Astrocyte (in vitro differentiated cells and primary cell): ENCODE results near the gene ACSL6. TPM values are rescaled to one million over a fixed set of nuclear protein-coding genes. Genes with fewer than 3 reads are reported as not detected.

Source experiments
- DNase-seq: peaks from one replicate; pipeline ENCODE4 v3.0.0-alpha.2; 2010; ENCODE audit warnings: low read depth
- FAIRE-seq: peaks from 2 replicates; lab custom pipeline; 2011; peaks lifted over from hg19 to GRCh38; lab: Jason Lieb, UNC
- H2AFZ ChIP-seq: 2 replicates; pipeline ENCODE4 v1.6.0; 2012; ENCODE audit warnings: low read depth, low read length, inconsistent platforms
- H3K27ac ChIP-seq: 2 replicates; pipeline ENCODE4 v1.5.1; 2011; ENCODE audit warnings: low read depth, low read length, inconsistent platforms
- H3K27me3 ChIP-seq: 2 replicates; pipeline ENCODE4 v1.6.0; 2011; ENCODE audit warnings: low read length, inconsistent platforms; ENCODE audit not compliant: insufficient read depth
- H3K36me3 ChIP-seq: 2 replicates; pipeline ENCODE4 v1.5.1; 2011; ENCODE audit warnings: low read length, inconsistent platforms; ENCODE audit not compliant: insufficient read depth
- H3K4me1 ChIP-seq: 2 replicates; pipeline ENCODE4 v1.5.1; 2011; ENCODE audit warnings: low read length, inconsistent platforms; ENCODE audit not compliant: insufficient read depth
- H3K4me2 ChIP-seq: 2 replicates; pipeline ENCODE4 v1.6.0; 2012; ENCODE audit warnings: low read length, inconsistent platforms
- H3K4me3 ChIP-seq: 2 replicates; pipeline ENCODE4 v1.5.1; 2011; ENCODE audit warnings: low read depth, mild to moderate bottlenecking, low read length, inconsistent platforms; ENCODE audit not compliant: insufficient read depth
- H3K79me2 ChIP-seq: 2 replicates; pipeline ENCODE4 v1.6.0; 2012; ENCODE audit warnings: mild to moderate bottlenecking, low read length, inconsistent platforms; ENCODE audit not compliant: insufficient read depth
- H3K9ac ChIP-seq: 2 replicates; pipeline ENCODE4 v1.6.0; 2012; ENCODE audit warnings: mild to moderate bottlenecking, low read length, inconsistent platforms
- H3K9me3 ChIP-seq: 2 replicates; pipeline ENCODE4 v1.5.1; 2012; ENCODE audit warnings: low read depth, mild to moderate bottlenecking, low read length, inconsistent platforms; ENCODE audit not compliant: insufficient read depth
- H4K20me1 ChIP-seq: 2 replicates; pipeline ENCODE4 v1.6.0; 2012; ENCODE audit warnings: low read length, inconsistent platforms; ENCODE audit not compliant: insufficient read depth
- H3K27ac Mint-ChIP-seq: one replicate; pipeline ENCODE4 v1.8.0; 2021; ENCODE audit warnings: mild to moderate bottlenecking, mixed read lengths; ENCODE audit not compliant: unreplicated experiment
- H3K27me3 Mint-ChIP-seq: one replicate; pipeline ENCODE4 v1.8.0; 2021; ENCODE audit warnings: low read depth, mixed read lengths; ENCODE audit not compliant: unreplicated experiment
- H3K36me3 Mint-ChIP-seq: one replicate; pipeline ENCODE4 v1.8.0; 2021; ENCODE audit warnings: low read depth, mixed read lengths; ENCODE audit not compliant: unreplicated experiment
- H3K4me1 Mint-ChIP-seq: one replicate; pipeline ENCODE4 v1.8.0; 2021; ENCODE audit warnings: low read depth, mixed read lengths; ENCODE audit not compliant: unreplicated experiment
- H3K4me3 Mint-ChIP-seq: one replicate; pipeline ENCODE4 v1.8.0; 2021; ENCODE audit warnings: mild to moderate bottlenecking, moderate library complexity, mixed read lengths; ENCODE audit not compliant: unreplicated experiment
- H3K9me3 Mint-ChIP-seq: one replicate; pipeline ENCODE4 v1.8.0; 2021; ENCODE audit warnings: mild to moderate bottlenecking, mixed read lengths; ENCODE audit not compliant: unreplicated experiment
- CTCF ChIP-seq: IDR thresholded peaks from 2 replicates; pipeline ENCODE4 v1.5.1; 2011; ENCODE audit warnings: low read depth, mild to moderate bottlenecking, inconsistent platforms, low read length, moderate library complexity; ENCODE audit not compliant: insufficient read depth
- EZH2 ChIP-seq: IDR thresholded peaks from 2 replicates; pipeline ENCODE4 v1.6.1; 2012; ENCODE audit warnings: mild to moderate bottlenecking, low read length, inconsistent platforms; ENCODE audit not compliant: insufficient read depth
- total RNA-seq: library from RNA; stranded (reverse); gene quantifications from 2 replicates; pipeline ENCODE4 v1.2.1, GENCODE V29; 2021

ACSL6 gene
- total RNA-seq, 1 donor from 2014 or later, result 0.07 TPM

- peak overlapping the region; percentile 38 for H3K4me3 ChIP-seq
- no peak overlapping the region for H3K27ac Mint-ChIP-seq
- H3K9me3 ChIP-seq, result no peaks in the 10 kb centered on the region
- H4K20me1 ChIP-seq, result no peaks in the 10 kb centered on the region
- no peak for DNase-seq
- H3K27me3 Mint-ChIP-seq, result peaks cover 62% of the 10 kb centered on the region
- H3K4me1 ChIP-seq, result no peaks in the 10 kb centered on the region
- peak overlapping the region; percentile 77 for H3K4me3 Mint-ChIP-seq
- no peak overlapping the region for H3K27ac ChIP-seq
- peaks cover 1% of the 10 kb centered on the region for H3K36me3 Mint-ChIP-seq
- H3K79me2 ChIP-seq, result no peaks in the 10 kb centered on the region
- H3K9ac ChIP-seq, result no peak overlapping the region
- TF ChIP-seq CTCF (no peak), EZH2 (no peak)
- peaks cover 26% of the 10 kb centered on the region for H3K27me3 ChIP-seq
- no peaks in the 10 kb centered on the region for H3K4me1 Mint-ChIP-seq
- no peaks in the 10 kb centered on the region for H3K36me3 ChIP-seq
- peak overlapping the region; percentile 55 for H2AFZ ChIP-seq
- no peak for FAIRE-seq
- peaks cover 5% of the 10 kb centered on the region for H3K9me3 Mint-ChIP-seq
- peak overlapping the region; percentile 81 for H3K4me2 ChIP-seq
Measured at GRCh38 chr5:132010989-132011621, 353 bp downstream of the ACSL6 start.

- H3K27ac ChIP-seq, result no peak overlapping the region
- H3K9me3 ChIP-seq, result no peaks in the 10 kb centered on the region
- no peaks in the 10 kb centered on the region for H3K4me1 Mint-ChIP-seq
- H3K27ac Mint-ChIP-seq, result no peak overlapping the region
- FAIRE-seq (no peak), DNase-seq (no peak)
- peak overlapping the region; percentile 77 for H3K4me3 Mint-ChIP-seq
- no peaks in the 10 kb centered on the region for H3K79me2 ChIP-seq
- no peaks in the 10 kb centered on the region for H4K20me1 ChIP-seq
- TF ChIP-seq EZH2 (no peak), CTCF (no peak)
- H3K36me3 Mint-ChIP-seq, result peaks cover 1% of the 10 kb centered on the region
- peaks cover 23% of the 10 kb centered on the region for H3K27me3 ChIP-seq
- no peaks in the 10 kb centered on the region for H3K36me3 ChIP-seq
- no peak overlapping the region for H3K4me2 ChIP-seq
- H3K4me1 ChIP-seq, result no peaks in the 10 kb centered on the region
- H3K9me3 Mint-ChIP-seq, result peaks cover 5% of the 10 kb centered on the region
- H2AFZ ChIP-seq, result no peak overlapping the region
- no peak overlapping the region for H3K4me3 ChIP-seq
- H3K27me3 Mint-ChIP-seq, result peaks cover 61% of the 10 kb centered on the region
- no peak overlapping the region for H3K9ac ChIP-seq
Measured at GRCh38 chr5:132010645-132010988, 841 bp downstream of the ACSL6 start.

GRCh38 chr5:132009706-132010405, 1.6 kb downstream of the ACSL6 start:
- H3K9ac ChIP-seq, result no peak overlapping the region
- no peaks in the 10 kb centered on the region for H3K9me3 ChIP-seq
- no peaks in the 10 kb centered on the region for H3K4me1 Mint-ChIP-seq
- peaks cover 23% of the 10 kb centered on the region for H3K27me3 ChIP-seq
- H3K36me3 ChIP-seq, result no peaks in the 10 kb centered on the region
- H3K9me3 Mint-ChIP-seq, result peaks cover 5% of the 10 kb centered on the region
- H3K27ac ChIP-seq, result no peak overlapping the region
- no peak overlapping the region for H3K4me3 Mint-ChIP-seq
- FAIRE-seq, result no peak
- H3K27me3 Mint-ChIP-seq, result peaks cover 62% of the 10 kb centered on the region
- no peaks in the 10 kb centered on the region for H4K20me1 ChIP-seq
- H3K36me3 Mint-ChIP-seq, result peaks cover 1% of the 10 kb centered on the region
- TF ChIP-seq CTCF, result no peak
- no peak for TF ChIP-seq EZH2
- H2AFZ ChIP-seq, result no peak overlapping the region
- no peaks in the 10 kb centered on the region for H3K79me2 ChIP-seq
- DNase-seq, result no peak
- H3K4me2 ChIP-seq, result no peak overlapping the region
- H3K4me1 ChIP-seq, result no peaks in the 10 kb centered on the region
- no peak overlapping the region for H3K27ac Mint-ChIP-seq
- H3K4me3 ChIP-seq, result no peak overlapping the region
